Epithelial cell of esophagus (primary cell): Measurements from ENCODE around the gene MZB1.

Source experiments
- DNase-seq: peaks from one replicate; pipeline ENCODE4 v3.0.0; 2010; ENCODE audit warnings: low read depth
- H3K4me3 ChIP-seq: 2 replicates; pipeline ENCODE4 v1.5.1; 2011; ENCODE audit warnings: mild to moderate bottlenecking, low read length, control low read depth
- CTCF ChIP-seq: IDR thresholded peaks from 2 replicates; pipeline ENCODE4 v1.5.1; 2011; ENCODE audit warnings: low read depth, mild to moderate bottlenecking, low read length, control low read depth, inconsistent platforms; ENCODE audit not compliant: insufficient read depth; ENCODE audit errors: missing control alignments

Gene MZB1

DNA sequence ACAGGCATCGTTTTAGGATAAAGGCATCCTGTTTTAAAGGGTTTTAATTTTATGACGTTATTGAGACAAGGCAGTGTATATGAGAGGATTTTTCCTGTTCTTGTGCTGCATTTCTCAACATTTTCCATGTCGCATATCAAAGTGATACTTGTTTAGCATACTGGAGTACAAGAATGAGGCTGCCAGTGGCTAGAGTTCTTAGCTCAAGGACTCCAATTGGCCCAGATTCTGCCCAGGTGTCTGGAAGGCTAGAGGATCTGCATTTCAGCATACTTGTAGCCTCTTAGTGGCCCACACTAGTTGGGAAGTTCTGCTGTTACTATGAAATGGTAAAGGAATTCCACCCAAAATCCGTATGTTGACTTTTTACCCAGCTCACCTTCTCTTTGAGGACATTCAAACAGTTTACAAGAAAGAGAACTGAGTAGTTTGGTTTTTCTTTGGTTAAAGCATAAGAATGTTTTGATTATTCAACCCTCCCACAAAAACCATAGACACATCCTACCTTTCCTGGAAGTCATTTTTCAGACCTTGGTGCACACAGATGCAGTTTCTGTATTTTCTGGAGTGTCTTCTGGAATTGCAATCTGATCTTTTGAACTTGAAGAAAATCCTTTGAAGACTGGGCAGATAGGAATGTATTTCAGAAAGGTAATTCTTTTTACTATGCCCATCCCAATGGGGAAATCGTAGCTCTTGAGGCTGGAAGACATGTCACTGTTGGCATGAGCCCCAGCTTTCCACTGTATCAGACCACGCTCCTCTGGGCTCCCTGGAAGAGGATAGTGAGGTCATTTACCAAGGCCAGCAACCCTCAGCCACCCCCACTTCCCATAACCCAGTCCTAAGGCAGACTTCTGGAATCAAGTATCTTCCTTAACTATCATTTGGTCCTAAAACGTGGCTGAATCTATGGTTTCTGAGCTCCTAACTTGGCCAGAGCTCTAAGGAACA is 18.0 kb downstream of the MZB1 start:
- TF ChIP-seq CTCF = no peak
- no peak overlapping the region for H3K4me3 ChIP-seq
- no peak for DNase-seq

DNA sequence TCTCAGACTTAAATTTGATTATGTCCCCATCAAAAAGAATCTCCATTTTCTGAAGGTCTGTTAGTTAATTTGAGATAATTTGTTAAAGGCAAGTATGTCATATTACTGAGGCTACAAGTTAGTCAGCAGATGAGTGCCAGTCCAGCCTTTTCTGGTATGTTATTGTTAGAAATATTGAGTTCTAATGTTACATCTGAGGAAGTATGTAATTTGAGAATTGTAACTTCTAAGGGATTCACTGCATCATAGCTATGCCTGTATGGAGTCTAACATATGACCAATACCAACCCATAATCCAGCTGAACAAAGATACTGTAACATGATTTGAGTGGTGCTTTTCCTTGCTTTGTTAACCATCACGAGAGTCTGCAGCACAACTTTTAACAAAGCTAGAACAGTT is 20.5 kb downstream of the MZB1 start:
- no peak for TF ChIP-seq CTCF
- H3K4me3 ChIP-seq = no peak overlapping the region
- DNase-seq = no peak

- H3K4me3 ChIP-seq = no peak overlapping the region
- TF ChIP-seq CTCF = no peak
- DNase-seq = no peak
Measured at GRCh38 chr5:139368613-139369012, 21.1 kb downstream of the MZB1 start.

GRCh38 chr5:139364466-139364865 is 25.2 kb downstream of the MZB1 start:
- H3K4me3 ChIP-seq = no peak overlapping the region
- TF ChIP-seq CTCF = no peak
- no peak for DNase-seq

GRCh38 chr5:139363937-139364336 is 25.8 kb downstream of the MZB1 start:
- no peak overlapping the region for H3K4me3 ChIP-seq
- peak; percentile 61 for DNase-seq
- TF ChIP-seq CTCF = no peak

DNA sequence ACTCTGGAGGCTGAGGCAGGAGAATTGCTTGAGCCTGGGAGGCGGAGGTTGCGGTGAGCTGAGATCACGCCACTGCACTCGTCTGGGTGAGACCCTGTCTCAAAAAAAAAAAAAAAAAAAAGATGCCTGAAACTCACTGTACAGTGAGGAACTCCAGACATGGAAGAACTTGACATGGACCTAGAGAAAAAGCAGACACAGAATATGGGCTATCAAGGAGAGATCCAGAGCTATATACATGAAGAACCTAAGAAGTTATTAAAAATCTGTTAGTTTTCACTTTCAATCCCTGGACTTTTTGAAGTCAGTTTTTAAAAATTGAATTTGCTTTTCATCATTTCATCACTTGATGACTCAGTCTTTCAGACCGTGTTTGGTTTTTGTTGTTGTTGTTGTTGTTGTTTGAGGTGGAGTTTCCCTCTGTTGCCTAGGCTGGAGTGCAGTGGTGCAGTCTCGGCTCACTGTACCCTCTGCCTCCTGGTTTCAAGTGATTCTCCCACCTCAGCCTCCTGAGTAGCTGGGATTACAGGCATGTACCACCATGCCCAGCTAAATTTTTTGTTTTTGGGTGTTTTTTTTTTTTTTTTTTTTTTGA is 27.8 kb downstream of the MZB1 start:
- DNase-seq = no peak
- no peak for TF ChIP-seq CTCF
- no peak overlapping the region for H3K4me3 ChIP-seq
